CD4-positive, alpha-beta T cell treated with Interleukin-15 for 1 hour (primary cell): ENCODE results near the gene GRB10.

Source experiments
- DNase-seq: peaks from one replicate; pipeline ENCODE4 v3.0.0-alpha.2; 2020

The GRB10 gene

DNA sequence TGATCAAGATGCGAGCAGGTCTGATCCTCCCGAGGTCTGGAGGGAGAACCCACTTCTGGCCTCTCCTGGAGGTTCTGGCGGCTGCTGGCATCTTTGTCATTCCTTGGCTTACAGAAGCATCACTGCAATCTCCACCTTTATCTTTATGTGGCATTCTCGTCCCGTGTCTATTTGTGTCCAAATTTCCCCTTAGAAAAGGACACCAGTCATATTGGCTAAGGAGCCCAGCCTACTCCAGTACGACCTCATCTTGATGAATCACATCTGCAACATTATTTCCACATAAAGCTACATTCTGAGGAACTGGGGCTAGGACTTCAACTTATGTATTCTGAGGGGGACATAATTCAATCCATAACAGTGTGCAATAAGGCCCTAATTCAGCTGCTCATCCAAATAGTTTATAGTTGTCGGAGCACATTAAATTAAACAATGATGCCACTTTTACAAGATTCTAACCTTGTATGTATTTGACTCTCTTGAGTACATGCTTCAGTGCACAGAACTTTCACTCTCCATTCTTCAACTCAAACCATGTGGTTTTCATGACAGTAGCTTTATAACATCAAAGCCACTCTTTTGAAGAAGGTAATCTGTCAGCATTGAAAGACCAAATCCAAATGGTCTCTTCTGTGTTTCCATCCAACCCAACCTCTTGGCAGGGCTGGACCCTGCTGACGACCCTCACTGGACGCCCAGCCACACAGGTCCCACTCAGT lies 131.3 kb downstream of the GRB10 start:
- no peak for DNase-seq

- DNase-seq = no peak
Observed at GRCh38 chr7:50650057-50650664, 132.5 kb downstream of the GRB10 start.

DNA sequence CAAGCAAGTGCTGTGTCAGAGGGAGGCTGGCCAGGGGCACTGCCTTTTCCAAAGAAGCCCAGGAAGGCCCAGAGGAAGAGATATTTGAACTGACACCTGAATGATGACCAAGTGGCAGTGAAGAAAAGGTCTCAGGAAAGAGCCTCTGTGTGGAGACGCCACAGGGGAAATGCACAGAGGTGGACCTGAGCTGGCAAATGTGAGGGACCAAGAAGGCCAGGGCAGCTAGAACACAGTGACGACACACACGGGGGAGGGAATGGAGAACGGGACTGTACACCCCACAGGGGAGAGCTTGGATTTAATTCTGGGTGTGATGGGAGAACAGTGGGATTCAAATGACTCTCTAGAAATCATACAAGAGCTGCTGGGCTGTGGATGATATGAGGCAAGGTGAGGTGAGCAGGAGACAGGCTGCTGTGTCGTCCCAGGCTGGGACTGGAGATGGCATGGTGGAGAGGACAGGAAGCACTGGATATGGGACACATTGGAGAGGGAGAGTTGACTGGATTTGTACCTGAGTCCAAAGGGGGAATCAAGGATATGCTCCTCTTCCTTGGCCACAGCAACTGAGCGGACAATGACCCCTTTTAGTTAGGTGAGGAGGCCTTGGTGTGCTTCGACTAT lies 133.3 kb downstream of the GRB10 start:
- DNase-seq = no peak

- DNase-seq = no peak
Observed at GRCh38 chr7:50648570-50649169, 134.0 kb downstream of the GRB10 start.

- DNase-seq = no peak
Observed at GRCh38 chr7:50648076-50648475, 134.6 kb downstream of the GRB10 start.

- DNase-seq = no peak
Observed at GRCh38 chr7:50647286-50647980, 135.3 kb downstream of the GRB10 start.

- DNase-seq = no peak
Observed at GRCh38 chr7:50646069-50646468, 136.6 kb downstream of the GRB10 start.

- DNase-seq = no peak
Observed at GRCh38 chr7:50645186-50645585, 137.5 kb downstream of the GRB10 start.

GRCh38 chr7:50644586-50644985 lies 138.1 kb downstream of the GRB10 start:
- DNase-seq = no peak

DNA sequence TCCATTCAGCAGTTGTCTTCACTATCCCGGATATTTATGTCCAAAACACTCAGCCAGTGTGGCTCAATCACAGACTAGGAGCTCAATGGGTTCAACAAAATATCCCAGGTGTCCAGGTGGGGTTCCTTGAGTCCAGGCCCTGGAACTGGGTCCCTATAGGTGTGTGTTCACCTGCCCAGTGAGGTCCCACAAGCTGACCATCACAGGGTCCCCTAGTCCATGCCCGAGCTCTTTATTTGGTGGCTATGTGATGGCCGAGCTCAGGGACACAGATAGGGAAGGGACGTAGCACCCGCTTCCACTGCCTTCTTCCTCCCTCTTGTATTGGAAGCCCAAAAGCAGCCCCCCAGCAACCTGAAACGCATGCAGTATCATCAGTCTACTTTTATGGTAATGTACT lies 138.6 kb downstream of the GRB10 start:
- no peak for DNase-seq

GRCh38 chr7:50641442-50642405 lies 141.0 kb downstream of the GRB10 start:
- DNase-seq = no peak

DNA sequence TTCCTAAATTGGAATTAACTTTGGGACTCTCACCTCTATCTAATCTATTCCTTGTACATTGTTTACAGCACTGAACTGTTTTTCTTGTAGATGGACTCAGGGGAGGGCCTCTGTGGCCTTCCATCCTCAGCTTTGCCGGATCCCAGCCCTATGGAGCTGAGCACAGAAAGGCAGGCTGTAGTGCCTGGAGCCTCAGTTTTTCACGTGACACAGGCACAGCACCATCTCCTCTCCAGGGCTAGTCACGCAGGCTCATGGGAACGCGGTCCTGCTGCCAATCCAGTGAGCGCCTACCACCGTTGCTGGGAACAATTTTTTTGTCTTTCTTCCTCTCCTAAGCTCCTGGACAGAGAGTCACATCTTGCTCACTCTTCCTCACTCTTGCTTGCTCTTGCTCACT lies 141.9 kb downstream of the GRB10 start:
- no peak for DNase-seq

- DNase-seq = no peak
Observed at GRCh38 chr7:50640256-50640655, 142.4 kb downstream of the GRB10 start.

GRCh38 chr7:50637725-50638643 lies 144.7 kb downstream of the GRB10 start:
- no peak for DNase-seq

DNA sequence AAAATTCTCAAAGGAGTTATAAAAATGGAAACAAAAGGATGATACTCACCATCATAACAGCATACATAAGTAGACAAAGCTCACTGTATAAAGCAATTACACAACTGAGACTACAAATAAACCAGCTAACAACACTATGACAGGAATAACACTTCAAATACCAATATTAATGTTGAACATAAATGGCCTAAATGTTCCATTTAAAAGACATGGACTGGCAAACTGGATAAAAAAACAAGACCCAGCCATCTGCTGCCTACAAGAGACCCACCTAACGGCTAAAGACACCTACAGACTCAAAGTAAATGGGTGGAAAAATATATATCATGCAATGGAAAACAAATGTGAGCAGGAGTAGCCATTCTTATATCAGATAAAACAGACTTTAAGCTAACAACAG lies 148.3 kb downstream of the GRB10 start:
- no peak for DNase-seq

- no peak for DNase-seq
Observed at GRCh38 chr7:50633414-50633710, 149.3 kb downstream of the GRB10 start.

GRCh38 chr7:50632561-50633413 lies 149.9 kb downstream of the GRB10 start:
- peak; percentile 50 for DNase-seq

DNA sequence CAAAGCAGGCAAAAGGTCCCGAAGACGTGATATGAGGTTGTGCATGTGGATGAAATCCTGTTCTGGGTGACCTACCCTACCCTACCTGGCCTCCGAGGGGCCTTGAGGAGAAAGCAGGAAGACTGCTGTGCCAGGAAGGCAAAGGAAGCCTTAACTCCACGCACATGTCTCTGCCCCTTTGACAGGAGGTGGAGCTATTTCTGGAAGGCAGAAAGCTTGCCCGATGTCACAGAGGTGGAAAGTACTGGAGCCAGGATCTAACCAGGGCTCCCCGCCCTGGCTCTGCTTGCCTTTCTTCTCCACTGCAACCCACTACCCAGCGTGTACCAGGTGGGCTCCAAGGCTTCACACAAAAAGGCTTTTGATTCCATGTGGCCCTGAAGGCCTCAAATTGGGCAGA lies 151.1 kb downstream of the GRB10 start:
- no peak for DNase-seq

DNA sequence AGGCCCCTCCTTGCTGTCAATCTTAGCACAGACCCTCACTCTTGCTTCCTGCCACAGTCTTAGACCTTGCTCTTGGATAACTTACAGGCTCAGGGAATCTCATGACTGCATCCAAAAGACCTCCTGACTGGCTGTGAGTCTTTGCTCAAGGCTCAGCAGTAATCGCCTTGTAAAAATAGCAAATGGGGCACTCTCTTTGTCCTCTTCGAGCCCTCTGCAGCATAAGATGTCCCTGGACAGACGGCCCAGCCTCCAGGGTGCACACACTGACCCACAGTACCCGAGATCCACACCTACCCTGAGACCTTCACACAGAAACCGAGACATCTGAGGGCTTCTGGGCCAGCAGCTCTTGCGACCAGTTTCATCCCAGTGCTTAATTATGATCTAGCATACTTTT lies 151.6 kb downstream of the GRB10 start:
- DNase-seq = no peak

GRCh38 chr7:50629238-50629901 lies 153.3 kb downstream of the GRB10 start:
- DNase-seq = no peak
